B cell (primary cell): ENCODE results near the gene SANBR.

Experiments used
- CTCF ChIP-seq: fragments of 200-600 bp; IDR thresholded peaks from one replicate; pipeline ENCODE4 v1.8.0; 2022; ENCODE audit warnings: antibody characterized with exemption, mild to moderate bottlenecking
- EZH2 ChIP-seq: IDR thresholded peaks from 2 replicates; pipeline ENCODE4 v1.6.1; 2012; ENCODE audit warnings: borderline replicate concordance, low read depth, mild to moderate bottlenecking, moderate library complexity, low read length; ENCODE audit not compliant: insufficient read depth, poor library complexity, severe bottlenecking

GRCh38 chr2:61111708-61112107 is 46.0 kb downstream of the SANBR start:
- TF ChIP-seq CTCF (no peak), EZH2 (no peak)
